ENCODE data around the gene MICAL2.

Gene MICAL2

DNA sequence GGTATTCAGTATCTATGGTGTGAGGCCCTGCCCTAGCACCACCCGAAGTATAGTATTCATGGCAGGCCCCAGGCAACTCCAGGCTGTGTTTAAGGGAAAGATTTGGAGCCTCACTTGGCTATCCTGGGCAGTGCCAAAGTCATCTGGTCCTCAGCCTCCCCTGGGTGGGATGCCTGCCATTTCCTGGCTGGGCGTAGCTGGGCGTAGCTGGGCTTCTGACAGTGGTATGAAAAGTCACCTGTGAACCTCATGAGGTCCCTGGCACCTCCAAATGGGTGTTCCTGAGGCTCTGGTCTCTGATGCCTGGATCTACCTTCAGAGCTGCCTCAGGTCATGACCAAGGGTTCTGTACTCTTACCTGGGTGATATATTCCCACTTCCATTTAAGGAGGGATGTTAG lies 154.0 kb downstream of the MICAL2 start:
- CTCF ChIA-PET: interaction anchor here (1.2 to 1.8 kb wide), 2 partner anchors 13 to 18 kb away, joined by 3 to 4 read pairs; no protein-coding TSS in a partner anchor
- Histone ChIP-seq H3K27ac (ENCODE audit: extremely low read depth, low read depth, low read length) (no peak overlapping the region), H3K4me3 (ENCODE audit: low read depth, low read length) (no peak overlapping the region), H3K9me3 (ENCODE audit: control insufficient read depth, insufficient read depth, low read depth, low read length) (no peaks in the 10 kb centered on the region), H3K36me3 (ENCODE audit: control insufficient read depth in 2 of 2, insufficient read depth in 1 of 2, low read length in 2 of 2) (peaks cover 0 to 5% of the 10 kb centered on the region in 2 experiments; a peak in 1 of 3 replicates), H3K4me1 (ENCODE audit: control insufficient read depth, insufficient read depth, low read length) (no peaks in the 10 kb centered on the region)
- TF ChIP-seq GFI1B (tag by site-specific recombination; IDR thresholded peaks at IDR 0.05) (no peak), OSR2 (tag by site-specific recombination; IDR thresholded peaks at IDR 0.05) (no peak), ZNF274 (IDR thresholded peaks at IDR 0.05; ENCODE audit: low read length) (no peak), ZNF274 (tag by site-specific recombination; IDR thresholded peaks at IDR 0.05; ENCODE audit: borderline replicate concordance) (no peak), ZBTB8A (tag by site-specific recombination; IDR thresholded peaks at IDR 0.05) (no peak), ZNF324 (tag by site-specific recombination; IDR thresholded peaks at IDR 0.05) (no peak), HOXA7 (CRISPR knock-in tag; IDR thresholded peaks at IDR 0.05; ENCODE audit: borderline replicate concordance) (no peak)
- POLR2A ChIA-PET: interaction anchor here (0.6 kb wide), 1 partner anchor 41 kb away, joined by 3 read pairs; no protein-coding TSS in a partner anchor

DNA sequence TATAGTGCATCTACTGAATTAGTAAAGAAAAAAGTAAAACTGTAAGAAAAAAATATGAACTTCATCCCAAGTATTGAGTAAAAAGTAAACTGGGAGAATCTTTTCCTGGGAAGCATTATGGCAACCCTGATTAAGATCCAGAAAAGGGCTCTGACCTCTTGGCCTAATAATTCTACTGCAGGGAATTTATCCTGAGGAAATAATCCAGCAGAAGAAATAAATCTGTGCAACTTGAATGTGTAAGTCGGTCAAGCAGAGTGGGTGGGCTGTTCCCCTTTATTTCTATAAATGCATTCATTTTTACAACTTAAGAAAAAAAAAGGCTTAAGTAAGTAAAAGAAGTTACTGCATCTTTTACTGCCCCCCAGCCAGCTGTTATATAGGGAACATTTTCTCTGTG lies 155.7 kb downstream of the MICAL2 start:
- Histone ChIP-seq H3K9me3 (ENCODE audit: control insufficient read depth, insufficient read depth, low read depth, low read length) (no peaks in the 10 kb centered on the region), H3K4me1 (ENCODE audit: control insufficient read depth, insufficient read depth, low read length) (no peaks in the 10 kb centered on the region), H3K27ac (ENCODE audit: extremely low read depth, low read depth, low read length) (no peak overlapping the region), H3K4me3 (ENCODE audit: low read depth, low read length) (no peak overlapping the region), H3K36me3 (ENCODE audit: control insufficient read depth in 2 of 2, insufficient read depth in 1 of 2, low read length in 2 of 2) (no peaks in the 10 kb centered on the region)
- TF ChIP-seq ZNF561 (tag by site-specific recombination; IDR thresholded peaks at IDR 0.05; ENCODE audit: borderline replicate concordance): no peak
- TF ChIP-seq ZNF548 (tag by site-specific recombination; IDR thresholded peaks at IDR 0.05): no peak
- no peak for TF ChIP-seq ZNF302 (tag by site-specific recombination; IDR thresholded peaks at IDR 0.05; ENCODE audit: low read depth)
- TF ChIP-seq, protein P1, sequence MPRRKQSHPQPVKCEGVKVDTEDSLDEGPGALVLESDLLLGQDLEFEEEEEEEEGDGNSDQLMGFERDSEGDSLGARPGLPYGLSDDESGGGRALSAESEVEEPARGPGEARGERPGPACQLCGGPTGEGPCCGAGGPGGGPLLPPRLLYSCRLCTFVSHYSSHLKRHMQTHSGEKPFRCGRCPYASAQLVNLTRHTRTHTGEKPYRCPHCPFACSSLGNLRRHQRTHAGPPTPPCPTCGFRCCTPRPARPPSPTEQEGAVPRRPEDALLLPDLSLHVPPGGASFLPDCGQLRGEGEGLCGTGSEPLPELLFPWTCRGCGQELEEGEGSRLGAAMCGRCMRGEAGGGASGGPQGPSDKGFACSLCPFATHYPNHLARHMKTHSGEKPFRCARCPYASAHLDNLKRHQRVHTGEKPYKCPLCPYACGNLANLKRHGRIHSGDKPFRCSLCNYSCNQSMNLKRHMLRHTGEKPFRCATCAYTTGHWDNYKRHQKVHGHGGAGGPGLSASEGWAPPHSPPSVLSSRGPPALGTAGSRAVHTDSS (tag by site-specific recombination; IDR thresholded peaks at IDR 0.05): no peak
- no peak for TF ChIP-seq FEZF1 (tag by site-specific recombination; IDR thresholded peaks at IDR 0.05)
- TF ChIP-seq, protein P2, sequence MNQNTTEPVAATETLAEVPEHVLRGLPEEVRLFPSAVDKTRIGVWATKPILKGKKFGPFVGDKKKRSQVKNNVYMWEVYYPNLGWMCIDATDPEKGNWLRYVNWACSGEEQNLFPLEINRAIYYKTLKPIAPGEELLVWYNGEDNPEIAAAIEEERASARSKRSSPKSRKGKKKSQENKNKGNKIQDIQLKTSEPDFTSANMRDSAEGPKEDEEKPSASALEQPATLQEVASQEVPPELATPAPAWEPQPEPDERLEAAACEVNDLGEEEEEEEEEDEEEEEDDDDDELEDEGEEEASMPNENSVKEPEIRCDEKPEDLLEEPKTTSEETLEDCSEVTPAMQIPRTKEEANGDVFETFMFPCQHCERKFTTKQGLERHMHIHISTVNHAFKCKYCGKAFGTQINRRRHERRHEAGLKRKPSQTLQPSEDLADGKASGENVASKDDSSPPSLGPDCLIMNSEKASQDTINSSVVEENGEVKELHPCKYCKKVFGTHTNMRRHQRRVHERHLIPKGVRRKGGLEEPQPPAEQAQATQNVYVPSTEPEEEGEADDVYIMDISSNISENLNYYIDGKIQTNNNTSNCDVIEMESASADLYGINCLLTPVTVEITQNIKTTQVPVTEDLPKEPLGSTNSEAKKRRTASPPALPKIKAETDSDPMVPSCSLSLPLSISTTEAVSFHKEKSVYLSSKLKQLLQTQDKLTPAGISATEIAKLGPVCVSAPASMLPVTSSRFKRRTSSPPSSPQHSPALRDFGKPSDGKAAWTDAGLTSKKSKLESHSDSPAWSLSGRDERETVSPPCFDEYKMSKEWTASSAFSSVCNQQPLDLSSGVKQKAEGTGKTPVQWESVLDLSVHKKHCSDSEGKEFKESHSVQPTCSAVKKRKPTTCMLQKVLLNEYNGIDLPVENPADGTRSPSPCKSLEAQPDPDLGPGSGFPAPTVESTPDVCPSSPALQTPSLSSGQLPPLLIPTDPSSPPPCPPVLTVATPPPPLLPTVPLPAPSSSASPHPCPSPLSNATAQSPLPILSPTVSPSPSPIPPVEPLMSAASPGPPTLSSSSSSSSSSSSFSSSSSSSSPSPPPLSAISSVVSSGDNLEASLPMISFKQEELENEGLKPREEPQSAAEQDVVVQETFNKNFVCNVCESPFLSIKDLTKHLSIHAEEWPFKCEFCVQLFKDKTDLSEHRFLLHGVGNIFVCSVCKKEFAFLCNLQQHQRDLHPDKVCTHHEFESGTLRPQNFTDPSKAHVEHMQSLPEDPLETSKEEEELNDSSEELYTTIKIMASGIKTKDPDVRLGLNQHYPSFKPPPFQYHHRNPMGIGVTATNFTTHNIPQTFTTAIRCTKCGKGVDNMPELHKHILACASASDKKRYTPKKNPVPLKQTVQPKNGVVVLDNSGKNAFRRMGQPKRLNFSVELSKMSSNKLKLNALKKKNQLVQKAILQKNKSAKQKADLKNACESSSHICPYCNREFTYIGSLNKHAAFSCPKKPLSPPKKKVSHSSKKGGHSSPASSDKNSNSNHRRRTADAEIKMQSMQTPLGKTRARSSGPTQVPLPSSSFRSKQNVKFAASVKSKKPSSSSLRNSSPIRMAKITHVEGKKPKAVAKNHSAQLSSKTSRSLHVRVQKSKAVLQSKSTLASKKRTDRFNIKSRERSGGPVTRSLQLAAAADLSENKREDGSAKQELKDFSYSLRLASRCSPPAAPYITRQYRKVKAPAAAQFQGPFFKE (tag by site-specific recombination; IDR thresholded peaks at IDR 0.05; ENCODE audit: borderline replicate concordance): no peak
- POLR2A ChIA-PET: no interaction called here
- CTCF ChIA-PET: no interaction called here

DNA sequence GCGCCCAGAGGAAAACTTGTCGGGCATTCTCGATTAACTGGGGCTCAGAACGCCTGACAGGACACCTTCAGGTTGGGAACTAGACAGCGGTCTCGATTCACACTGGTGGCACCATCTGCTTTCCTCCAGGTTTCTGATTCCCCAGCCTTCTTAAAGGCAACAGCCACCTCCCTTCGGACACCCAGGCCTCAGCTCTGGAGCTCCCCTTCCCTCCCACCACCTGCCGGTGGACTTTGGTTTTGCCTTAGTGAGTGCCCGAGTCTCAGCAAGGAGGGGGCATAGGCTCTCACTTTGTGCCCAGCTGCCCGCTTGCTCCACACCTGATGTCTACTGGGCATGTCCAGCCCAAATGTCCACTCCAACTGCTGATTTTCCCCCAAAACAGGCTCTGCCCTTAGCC lies 156.6 kb downstream of the MICAL2 start:
- H3K9me3 ChIP-seq (ENCODE audit: control insufficient read depth, insufficient read depth, low read depth, low read length): no peaks in the 10 kb centered on the region
- H3K4me1 ChIP-seq (ENCODE audit: control insufficient read depth, insufficient read depth, low read length): no peaks in the 10 kb centered on the region
- no peak overlapping the region for H3K4me3 ChIP-seq (ENCODE audit: low read depth, low read length)
- ChIA-PET POLR2A (no interaction called here), CTCF (no interaction called here)
- H3K27ac ChIP-seq (ENCODE audit: extremely low read depth, low read depth, low read length): no peak overlapping the region
- H3K36me3 ChIP-seq (ENCODE audit: control insufficient read depth in 2 of 2, insufficient read depth in 1 of 2, low read length in 2 of 2): no peaks in the 10 kb centered on the region
- no peak for TF ChIP-seq ZNF302 (tag by site-specific recombination; IDR thresholded peaks at IDR 0.05; ENCODE audit: low read depth)
- no peak for TF ChIP-seq ZNF561 (tag by site-specific recombination; IDR thresholded peaks at IDR 0.05; ENCODE audit: borderline replicate concordance)
- TF ChIP-seq, protein P3, sequence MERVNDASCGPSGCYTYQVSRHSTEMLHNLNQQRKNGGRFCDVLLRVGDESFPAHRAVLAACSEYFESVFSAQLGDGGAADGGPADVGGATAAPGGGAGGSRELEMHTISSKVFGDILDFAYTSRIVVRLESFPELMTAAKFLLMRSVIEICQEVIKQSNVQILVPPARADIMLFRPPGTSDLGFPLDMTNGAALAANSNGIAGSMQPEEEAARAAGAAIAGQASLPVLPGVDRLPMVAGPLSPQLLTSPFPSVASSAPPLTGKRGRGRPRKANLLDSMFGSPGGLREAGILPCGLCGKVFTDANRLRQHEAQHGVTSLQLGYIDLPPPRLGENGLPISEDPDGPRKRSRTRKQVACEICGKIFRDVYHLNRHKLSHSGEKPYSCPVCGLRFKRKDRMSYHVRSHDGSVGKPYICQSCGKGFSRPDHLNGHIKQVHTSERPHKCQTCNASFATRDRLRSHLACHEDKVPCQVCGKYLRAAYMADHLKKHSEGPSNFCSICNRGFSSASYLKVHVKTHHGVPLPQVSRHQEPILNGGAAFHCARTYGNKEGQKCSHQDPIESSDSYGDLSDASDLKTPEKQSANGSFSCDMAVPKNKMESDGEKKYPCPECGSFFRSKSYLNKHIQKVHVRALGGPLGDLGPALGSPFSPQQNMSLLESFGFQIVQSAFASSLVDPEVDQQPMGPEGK (tag by site-specific recombination; IDR thresholded peaks at IDR 0.05): no peak
- TF ChIP-seq, protein P4, sequence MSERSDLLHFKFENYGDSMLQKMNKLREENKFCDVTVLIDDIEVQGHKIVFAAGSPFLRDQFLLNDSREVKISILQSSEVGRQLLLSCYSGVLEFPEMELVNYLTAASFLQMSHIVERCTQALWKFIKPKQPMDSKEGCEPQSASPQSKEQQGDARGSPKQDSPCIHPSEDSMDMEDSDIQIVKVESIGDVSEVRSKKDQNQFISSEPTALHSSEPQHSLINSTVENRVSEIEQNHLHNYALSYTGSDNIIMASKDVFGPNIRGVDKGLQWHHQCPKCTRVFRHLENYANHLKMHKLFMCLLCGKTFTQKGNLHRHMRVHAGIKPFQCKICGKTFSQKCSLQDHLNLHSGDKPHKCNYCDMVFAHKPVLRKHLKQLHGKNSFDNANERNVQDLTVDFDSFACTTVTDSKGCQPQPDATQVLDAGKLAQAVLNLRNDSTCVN (tag by site-specific recombination; optimal IDR thresholded peaks at IDR 0.05): no peak
- no peak for TF ChIP-seq ZNF571 (tag by site-specific recombination; IDR thresholded peaks at IDR 0.05)
- TF ChIP-seq, protein P5, sequence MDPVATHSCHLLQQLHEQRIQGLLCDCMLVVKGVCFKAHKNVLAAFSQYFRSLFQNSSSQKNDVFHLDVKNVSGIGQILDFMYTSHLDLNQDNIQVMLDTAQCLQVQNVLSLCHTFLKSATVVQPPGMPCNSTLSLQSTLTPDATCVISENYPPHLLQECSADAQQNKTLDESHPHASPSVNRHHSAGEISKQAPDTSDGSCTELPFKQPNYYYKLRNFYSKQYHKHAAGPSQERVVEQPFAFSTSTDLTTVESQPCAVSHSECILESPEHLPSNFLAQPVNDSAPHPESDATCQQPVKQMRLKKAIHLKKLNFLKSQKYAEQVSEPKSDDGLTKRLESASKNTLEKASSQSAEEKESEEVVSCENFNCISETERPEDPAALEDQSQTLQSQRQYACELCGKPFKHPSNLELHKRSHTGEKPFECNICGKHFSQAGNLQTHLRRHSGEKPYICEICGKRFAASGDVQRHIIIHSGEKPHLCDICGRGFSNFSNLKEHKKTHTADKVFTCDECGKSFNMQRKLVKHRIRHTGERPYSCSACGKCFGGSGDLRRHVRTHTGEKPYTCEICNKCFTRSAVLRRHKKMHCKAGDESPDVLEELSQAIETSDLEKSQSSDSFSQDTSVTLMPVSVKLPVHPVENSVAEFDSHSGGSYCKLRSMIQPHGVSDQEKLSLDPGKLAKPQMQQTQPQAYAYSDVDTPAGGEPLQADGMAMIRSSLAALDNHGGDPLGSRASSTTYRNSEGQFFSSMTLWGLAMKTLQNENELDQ (tag by site-specific recombination; IDR thresholded peaks at IDR 0.05; ENCODE audit: low read depth): no peak

All from HEK293 (cell line).